Measurements from ENCODE around the gene NFATC1. TPM values are rescaled to one million over a fixed set of nuclear protein-coding genes. Genes with fewer than 3 reads are reported as not detected.
"Not testable (repeated sequence)": the region's sequence is repeated elsewhere in the genome, so short reads cannot be mapped to it uniquely, and the experiment has no call there.

NFATC1 gene
- total and polyA plus RNA-seq, 2 donors (not counting 1 experiment from before 2014, with no cell fraction given): 0.92 to 4.3 TPM

DNA sequence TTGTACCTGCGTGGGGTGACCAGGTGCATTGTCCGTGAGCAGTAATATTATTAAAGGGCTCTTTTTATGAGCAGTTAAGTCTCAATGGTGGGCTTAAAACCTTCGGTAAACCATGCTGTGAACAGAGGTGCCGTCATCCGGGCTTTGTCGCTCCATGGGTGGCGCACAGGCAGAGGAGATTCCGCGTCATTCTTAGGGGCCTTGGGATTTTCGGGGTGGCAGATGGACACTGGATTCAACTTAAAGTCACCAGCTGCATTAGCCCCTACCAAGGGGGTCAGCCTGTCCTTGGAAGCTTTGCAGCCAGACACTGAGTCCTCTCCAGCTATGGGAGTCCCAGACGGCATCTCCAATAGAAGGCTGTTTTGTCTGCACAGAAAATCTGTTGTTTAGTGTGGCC lies 107.7 kb downstream of the NFATC1 start:
- Histone ChIP-seq H3K4me1 (ENCODE audit: control insufficient read depth, extremely low read depth, insufficient read depth, low read length) (peaks cover 3% of the 10 kb centered on the region), H3K27ac (ENCODE audit: insufficient read depth, low read length) (no peak overlapping the region), H3K79me2 (ENCODE audit: control insufficient read depth, insufficient read depth, low read length) (no peaks in the 10 kb centered on the region), H3K36me3 (ENCODE audit: control insufficient read depth, insufficient read depth, low read length) (no peaks in the 10 kb centered on the region), H4K20me1 (ENCODE audit: control insufficient read depth, extremely low read depth, insufficient read depth, low read length) (no peaks in the 10 kb centered on the region), H3K27me3 (ENCODE audit: control insufficient read depth, insufficient read depth, low read length) (no peaks in the 10 kb centered on the region), H3K9ac (ENCODE audit: insufficient read depth, low read length) (no peak overlapping the region), H3K4me2 (ENCODE audit: extremely low read depth, insufficient read depth, low read length) (no peak overlapping the region), H3K9me3 (ENCODE audit: control insufficient read depth, insufficient read depth, low read depth, low read length) (no peaks in the 10 kb centered on the region), H3K4me3 (replicated peaks in 1 of 4; ENCODE audit: control extremely low read depth in 1 of 4, insufficient read depth in 1 of 4, low read depth in 3 of 4, low read length in 4 of 4) (no peak overlapping the region), H2AFZ (ENCODE audit: low read length) (no peak overlapping the region)
- TF ChIP-seq EZH2 (IDR thresholded peaks at IDR 0.05; ENCODE audit: low read length, missing control alignments): no peak
- TF ChIP-seq, protein P1, sequence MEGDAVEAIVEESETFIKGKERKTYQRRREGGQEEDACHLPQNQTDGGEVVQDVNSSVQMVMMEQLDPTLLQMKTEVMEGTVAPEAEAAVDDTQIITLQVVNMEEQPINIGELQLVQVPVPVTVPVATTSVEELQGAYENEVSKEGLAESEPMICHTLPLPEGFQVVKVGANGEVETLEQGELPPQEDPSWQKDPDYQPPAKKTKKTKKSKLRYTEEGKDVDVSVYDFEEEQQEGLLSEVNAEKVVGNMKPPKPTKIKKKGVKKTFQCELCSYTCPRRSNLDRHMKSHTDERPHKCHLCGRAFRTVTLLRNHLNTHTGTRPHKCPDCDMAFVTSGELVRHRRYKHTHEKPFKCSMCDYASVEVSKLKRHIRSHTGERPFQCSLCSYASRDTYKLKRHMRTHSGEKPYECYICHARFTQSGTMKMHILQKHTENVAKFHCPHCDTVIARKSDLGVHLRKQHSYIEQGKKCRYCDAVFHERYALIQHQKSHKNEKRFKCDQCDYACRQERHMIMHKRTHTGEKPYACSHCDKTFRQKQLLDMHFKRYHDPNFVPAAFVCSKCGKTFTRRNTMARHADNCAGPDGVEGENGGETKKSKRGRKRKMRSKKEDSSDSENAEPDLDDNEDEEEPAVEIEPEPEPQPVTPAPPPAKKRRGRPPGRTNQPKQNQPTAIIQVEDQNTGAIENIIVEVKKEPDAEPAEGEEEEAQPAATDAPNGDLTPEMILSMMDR (conservative IDR thresholded peaks at IDR 0.05 in 1 of 2, IDR thresholded peaks at IDR 0.05 in 1 of 2; ENCODE audit: low read depth in 1 of 2, low read length in 2 of 2): no peak
- no peak for DNase-seq (ENCODE audit: low read depth in 2 of 2)

DNA sequence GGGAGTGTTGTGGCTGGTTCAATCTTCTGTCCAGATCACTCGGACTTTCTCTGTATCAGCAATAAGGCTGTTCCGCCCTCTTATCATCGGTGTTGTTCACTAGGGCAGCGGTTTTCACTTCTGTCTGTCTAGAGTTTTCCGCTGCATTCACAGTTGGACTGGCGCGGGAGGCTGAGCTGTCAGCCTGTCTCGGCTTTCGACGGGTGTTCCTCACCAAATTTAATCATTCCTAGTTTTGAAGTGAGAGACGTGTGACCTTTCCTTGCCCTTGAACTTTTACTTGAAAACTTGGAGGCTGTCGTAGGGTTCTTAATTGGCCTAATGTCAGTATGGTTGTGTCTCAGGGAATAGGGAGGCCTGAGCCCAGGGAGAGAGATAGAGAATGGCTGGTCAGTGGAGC lies 108.3 kb downstream of the NFATC1 start:
- TF ChIP-seq, protein P1 (conservative IDR thresholded peaks at IDR 0.05 in 1 of 2, IDR thresholded peaks at IDR 0.05 in 1 of 2; ENCODE audit: low read depth in 1 of 2, low read length in 2 of 2): no peak
- TF ChIP-seq EZH2 (IDR thresholded peaks at IDR 0.05; ENCODE audit: low read length, missing control alignments): no peak
- H3K27ac ChIP-seq (ENCODE audit: insufficient read depth, low read length): no peak overlapping the region
- no peak overlapping the region for H3K4me3 ChIP-seq (replicated peaks in 1 of 4; ENCODE audit: control extremely low read depth in 1 of 4, insufficient read depth in 1 of 4, low read depth in 3 of 4, low read length in 4 of 4)
- H3K9ac ChIP-seq (ENCODE audit: insufficient read depth, low read length): no peak overlapping the region
- no peaks in the 10 kb centered on the region for H3K27me3 ChIP-seq (ENCODE audit: control insufficient read depth, insufficient read depth, low read length)
- H3K4me1 ChIP-seq (ENCODE audit: control insufficient read depth, extremely low read depth, insufficient read depth, low read length): peaks cover 3% of the 10 kb centered on the region
- no peak overlapping the region for H2AFZ ChIP-seq (ENCODE audit: low read length)
- no peaks in the 10 kb centered on the region for H3K9me3 ChIP-seq (ENCODE audit: control insufficient read depth, insufficient read depth, low read depth, low read length)
- no peak for DNase-seq (ENCODE audit: low read depth in 2 of 2)
- H3K79me2 ChIP-seq (ENCODE audit: control insufficient read depth, insufficient read depth, low read length): no peaks in the 10 kb centered on the region
- no peaks in the 10 kb centered on the region for H4K20me1 ChIP-seq (ENCODE audit: control insufficient read depth, extremely low read depth, insufficient read depth, low read length)
- no peaks in the 10 kb centered on the region for H3K36me3 ChIP-seq (ENCODE audit: control insufficient read depth, insufficient read depth, low read length)
- no peak overlapping the region for H3K4me2 ChIP-seq (ENCODE audit: extremely low read depth, insufficient read depth, low read length)

DNA sequence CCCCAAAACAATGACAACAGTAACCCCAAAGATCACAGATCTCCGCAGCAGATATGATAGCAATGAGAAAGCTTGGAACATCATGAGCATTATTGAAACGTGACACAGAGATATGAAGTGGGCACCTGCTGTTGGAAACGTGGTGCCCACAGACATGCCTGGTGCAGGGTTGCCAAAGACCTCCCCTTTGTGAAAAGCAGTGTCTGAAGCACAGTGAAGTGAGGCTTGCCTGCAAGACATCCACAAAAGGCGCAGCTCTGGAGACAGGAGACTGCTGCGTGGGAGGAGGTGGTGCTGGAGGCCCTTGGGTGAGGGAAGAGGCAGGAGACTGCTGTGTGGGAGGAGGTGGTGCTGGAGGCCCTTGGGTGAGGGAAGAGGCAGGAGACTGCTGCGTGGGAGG lies 108.8 kb downstream of the NFATC1 start:
- not testable (repeated sequence) for H3K79me2 ChIP-seq (ENCODE audit: control insufficient read depth, insufficient read depth, low read length); H3K27ac ChIP-seq (ENCODE audit: insufficient read depth, low read length); H3K27me3 ChIP-seq (ENCODE audit: control insufficient read depth, insufficient read depth, low read length); H3K4me3 ChIP-seq (replicated peaks in 1 of 4; ENCODE audit: control extremely low read depth in 1 of 4, insufficient read depth in 1 of 4, low read depth in 3 of 4, low read length in 4 of 4); DNase-seq (ENCODE audit: low read depth in 2 of 2); H3K36me3 ChIP-seq (ENCODE audit: control insufficient read depth, insufficient read depth, low read length); H4K20me1 ChIP-seq (ENCODE audit: control insufficient read depth, extremely low read depth, insufficient read depth, low read length); H3K4me1 ChIP-seq (ENCODE audit: control insufficient read depth, extremely low read depth, insufficient read depth, low read length); H2AFZ ChIP-seq (ENCODE audit: low read length); H3K4me2 ChIP-seq (ENCODE audit: extremely low read depth, insufficient read depth, low read length); H3K9ac ChIP-seq (ENCODE audit: insufficient read depth, low read length); H3K9me3 ChIP-seq (ENCODE audit: control insufficient read depth, insufficient read depth, low read depth, low read length)

DNA sequence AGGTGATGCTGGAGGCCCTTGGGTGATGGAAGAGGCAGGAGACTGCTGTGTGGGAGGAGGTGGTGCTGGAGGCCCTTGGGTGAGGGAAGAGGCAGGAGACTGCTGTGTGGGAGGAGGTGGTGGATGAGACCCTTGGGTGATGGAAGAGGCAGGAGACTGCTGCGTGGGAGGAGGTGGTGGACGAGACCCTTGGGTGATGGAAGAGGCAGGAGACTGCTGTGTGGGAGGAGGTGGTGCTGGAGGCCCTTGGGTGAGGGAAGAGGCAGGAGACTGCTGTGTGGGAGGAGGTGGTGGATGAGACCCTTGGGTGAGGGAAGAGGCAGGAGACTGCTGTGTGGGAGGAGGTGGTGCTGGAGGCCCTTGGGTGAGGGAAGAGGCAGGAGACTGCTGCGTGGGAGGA lies 109.7 kb downstream of the NFATC1 start:
- not testable (repeated sequence) for H2AFZ ChIP-seq (ENCODE audit: low read length); H3K4me3 ChIP-seq (replicated peaks in 1 of 4; ENCODE audit: control extremely low read depth in 1 of 4, insufficient read depth in 1 of 4, low read depth in 3 of 4, low read length in 4 of 4); DNase-seq (ENCODE audit: low read depth in 2 of 2); H3K36me3 ChIP-seq (ENCODE audit: control insufficient read depth, insufficient read depth, low read length); H3K9ac ChIP-seq (ENCODE audit: insufficient read depth, low read length); H3K4me2 ChIP-seq (ENCODE audit: extremely low read depth, insufficient read depth, low read length); H3K27me3 ChIP-seq (ENCODE audit: control insufficient read depth, insufficient read depth, low read length); H3K79me2 ChIP-seq (ENCODE audit: control insufficient read depth, insufficient read depth, low read length); H4K20me1 ChIP-seq (ENCODE audit: control insufficient read depth, extremely low read depth, insufficient read depth, low read length); H3K4me1 ChIP-seq (ENCODE audit: control insufficient read depth, extremely low read depth, insufficient read depth, low read length); H3K9me3 ChIP-seq (ENCODE audit: control insufficient read depth, insufficient read depth, low read depth, low read length); H3K27ac ChIP-seq (ENCODE audit: insufficient read depth, low read length)
